ENCODE measurements around the gene E2F4. TPM values are rescaled to one million over a fixed set of nuclear protein-coding genes. Genes with fewer than 3 reads are reported as not detected.

The E2F4 gene
- total and polyA plus RNA-seq, 2 donors (not counting 1 experiment from before 2014, with no cell fraction given) = 106 to 188 TPM

DNA sequence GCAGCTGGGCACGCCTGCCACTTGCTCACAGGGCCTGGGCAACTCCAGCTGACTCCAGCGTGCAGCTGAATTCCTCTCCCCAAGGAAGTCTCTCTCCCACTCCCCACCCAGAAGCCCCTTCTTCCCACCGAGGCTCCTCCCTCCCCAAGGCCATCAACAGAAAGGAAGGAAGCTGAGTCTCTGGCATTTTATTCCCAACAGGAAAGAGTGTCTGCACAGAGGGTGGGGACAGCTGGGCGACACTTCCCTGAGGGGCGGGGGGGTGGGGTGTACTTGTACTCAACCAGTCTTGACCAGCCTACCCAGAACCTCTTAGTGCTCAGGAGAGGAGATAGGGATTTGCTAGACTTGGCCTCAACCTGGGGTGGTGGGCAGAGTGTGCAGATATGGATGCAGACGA, 1.9 kb upstream of the E2F4 start, which contains the start of gene EXOC3L1:
Gene EXOC3L1, minus strand, starts transcription at position 96 of the 400 bp plus-strand sequence. CDS start 460 bp downstream, outside the sequence.
- H3K4me1 Mint-ChIP-seq = peaks cover 32% of the 10 kb centered on the region
- Histone ChIP-seq H3K9me3 (ENCODE audit: control extremely low read depth in 1 of 3, control insufficient read depth in 2 of 3, insufficient read depth in 1 of 3, low read length in 2 of 3) (peaks cover 0 to 8% (median 0%) of the 10 kb centered on the region in 3 donors), H3K36me3 (replicated peaks in 1 of 2; ENCODE audit: control extremely low read depth in 1 of 2, control insufficient read depth in 1 of 2, extremely low read depth in 1 of 2, insufficient read depth in 2 of 2, low read length in 1 of 2) (peaks cover 0 to 14% of the 10 kb centered on the region in 2 experiments), H2AFZ (ENCODE audit: insufficient read depth, low read depth, low read length, poor library complexity, severe bottlenecking) (no peak within 1 kb of the TSS), H3K27ac (ENCODE audit: low read length in 2 of 2) (no peak within 1 kb of the TSS), H4K20me1 (ENCODE audit: control insufficient read depth, insufficient read depth, low read length, poor library complexity, severe bottlenecking) (peaks cover 26% of the 10 kb centered on the region), H3K9ac (ENCODE audit: low read length) (no peak within 1 kb of the TSS), H3K27me3 (replicated peaks in 1 of 4; ENCODE audit: control extremely low read depth in 1 of 4, control insufficient read depth in 3 of 4, insufficient read depth in 4 of 4, low read length in 3 of 4) (peaks cover 0 to 28% (median 4%) of the 10 kb centered on the region in 4 experiments), H3K79me2 (ENCODE audit: control insufficient read depth, insufficient read depth, low read length) (peaks cover 37% of the 10 kb centered on the region), H3K4me1 (ENCODE audit: control insufficient read depth in 2 of 2, insufficient read depth in 2 of 2, low read length in 2 of 2) (peaks cover 30 to 36% of the 10 kb centered on the region in 2 donors), H3K4me2 (replicated peaks; ENCODE audit: low read depth, low read length, poor library complexity, severe bottlenecking) (no peak within 1 kb of the TSS), H3K4me3 (ENCODE audit: control extremely low read depth in 1 of 5, extremely low read depth in 1 of 5, insufficient read depth in 1 of 5, low read depth in 2 of 5, low read length in 4 of 5) (no peak within 1 kb of the TSS)
- DNase-seq (no peak), ATAC-seq (ENCODE audit: low read depth) (no peak)
- ChIA-PET CTCF (interaction anchor here (0.6 to 0.9 kb wide), 2 partner anchors 37 to 213 kb away, joined by 3 read pairs; no protein-coding TSS in a partner anchor), POLR2A (no interaction called here)
- H3K27ac Mint-ChIP-seq = no peak within 1 kb of the TSS
- intact Hi-C loops (cut with micrococcal nuclease) = no loop called here
- H3K9me3 Mint-ChIP-seq (ENCODE audit: insufficient read depth) = no peaks in the 10 kb centered on the region
- no peak within 1 kb of the TSS for H3K4me3 Mint-ChIP-seq
- peaks cover 11% of the 10 kb centered on the region for H3K27me3 Mint-ChIP-seq
- 71% methylated on average over 5 of the region's 6 CpGs for WGBS (ENCODE audit: insufficient coverage)
- TF ChIP-seq, protein P1, sequence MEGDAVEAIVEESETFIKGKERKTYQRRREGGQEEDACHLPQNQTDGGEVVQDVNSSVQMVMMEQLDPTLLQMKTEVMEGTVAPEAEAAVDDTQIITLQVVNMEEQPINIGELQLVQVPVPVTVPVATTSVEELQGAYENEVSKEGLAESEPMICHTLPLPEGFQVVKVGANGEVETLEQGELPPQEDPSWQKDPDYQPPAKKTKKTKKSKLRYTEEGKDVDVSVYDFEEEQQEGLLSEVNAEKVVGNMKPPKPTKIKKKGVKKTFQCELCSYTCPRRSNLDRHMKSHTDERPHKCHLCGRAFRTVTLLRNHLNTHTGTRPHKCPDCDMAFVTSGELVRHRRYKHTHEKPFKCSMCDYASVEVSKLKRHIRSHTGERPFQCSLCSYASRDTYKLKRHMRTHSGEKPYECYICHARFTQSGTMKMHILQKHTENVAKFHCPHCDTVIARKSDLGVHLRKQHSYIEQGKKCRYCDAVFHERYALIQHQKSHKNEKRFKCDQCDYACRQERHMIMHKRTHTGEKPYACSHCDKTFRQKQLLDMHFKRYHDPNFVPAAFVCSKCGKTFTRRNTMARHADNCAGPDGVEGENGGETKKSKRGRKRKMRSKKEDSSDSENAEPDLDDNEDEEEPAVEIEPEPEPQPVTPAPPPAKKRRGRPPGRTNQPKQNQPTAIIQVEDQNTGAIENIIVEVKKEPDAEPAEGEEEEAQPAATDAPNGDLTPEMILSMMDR (IDR thresholded peaks at IDR 0.05) = no peak

DNA sequence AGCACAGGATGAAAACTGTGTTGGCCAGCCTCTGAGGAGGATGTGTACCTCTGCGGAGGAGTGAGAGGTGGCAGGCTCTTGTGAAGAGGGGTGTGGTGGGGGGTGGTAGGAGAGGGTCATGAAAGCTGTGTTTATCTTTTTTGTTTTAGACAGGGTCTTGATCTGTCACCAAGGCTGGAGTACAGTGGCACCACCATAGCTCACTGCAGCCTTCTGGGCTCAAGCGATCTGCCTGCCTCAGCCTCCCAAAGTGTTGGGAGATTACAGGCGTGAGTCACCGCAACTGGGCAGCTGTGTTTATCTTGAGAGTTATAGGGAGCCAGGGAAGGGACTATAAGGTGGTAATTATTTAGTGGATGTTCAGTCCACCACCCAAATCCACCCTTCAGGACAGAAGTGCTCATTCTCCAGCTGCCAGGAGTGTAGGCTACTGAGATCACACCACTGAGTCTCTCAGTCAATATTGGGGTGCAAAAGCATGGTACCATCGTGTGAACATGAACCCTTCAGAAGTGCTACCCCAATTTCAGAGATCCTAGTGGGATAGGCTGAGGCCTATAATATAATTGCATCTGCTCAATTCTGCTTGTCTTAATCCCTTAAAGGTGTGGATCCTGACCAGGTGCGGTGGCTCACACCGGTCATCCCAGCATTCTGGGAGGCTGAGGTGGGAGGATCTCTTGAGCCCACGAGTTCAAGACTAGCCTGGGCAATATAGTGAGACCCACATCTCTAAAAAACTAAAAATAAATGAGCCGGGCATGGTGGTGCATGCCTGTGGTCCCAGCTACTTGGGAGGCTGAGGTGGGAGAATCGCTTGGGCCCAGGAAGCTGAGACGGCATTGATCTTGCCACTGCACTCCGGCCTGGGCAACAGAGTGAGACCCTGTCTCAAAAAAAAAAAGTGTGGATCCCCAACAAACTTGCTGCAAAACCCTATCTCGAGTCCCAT, 1.2 kb upstream of the E2F4 start:
- Histone ChIP-seq H2AFZ (ENCODE audit: insufficient read depth, low read depth, low read length, poor library complexity, severe bottlenecking) (peak overlapping the region; percentile 78), H3K4me1 (ENCODE audit: control insufficient read depth in 2 of 2, insufficient read depth in 2 of 2, low read length in 2 of 2) (peaks cover 24 to 29% of the 10 kb centered on the region in 2 donors), H4K20me1 (ENCODE audit: control insufficient read depth, insufficient read depth, low read length, poor library complexity, severe bottlenecking) (peaks cover 26% of the 10 kb centered on the region), H3K79me2 (ENCODE audit: control insufficient read depth, insufficient read depth, low read length) (peaks cover 37% of the 10 kb centered on the region), H3K27me3 (replicated peaks in 1 of 4; ENCODE audit: control extremely low read depth in 1 of 4, control insufficient read depth in 3 of 4, insufficient read depth in 4 of 4, low read length in 3 of 4) (peaks cover 0 to 28% (median 4%) of the 10 kb centered on the region in 4 experiments), H3K36me3 (replicated peaks in 1 of 2; ENCODE audit: control extremely low read depth in 1 of 2, control insufficient read depth in 1 of 2, extremely low read depth in 1 of 2, insufficient read depth in 2 of 2, low read length in 1 of 2) (peaks cover 0 to 21% of the 10 kb centered on the region in 2 experiments), H3K9ac (ENCODE audit: low read length) (no peak overlapping the region), H3K4me2 (replicated peaks; ENCODE audit: low read depth, low read length, poor library complexity, severe bottlenecking) (no peak overlapping the region), H3K9me3 (ENCODE audit: control extremely low read depth in 1 of 3, control insufficient read depth in 2 of 3, insufficient read depth in 1 of 3, low read length in 2 of 3) (peaks cover 0 to 8% (median 0%) of the 10 kb centered on the region in 3 donors), H3K4me3 (ENCODE audit: control extremely low read depth in 1 of 5, extremely low read depth in 1 of 5, insufficient read depth in 1 of 5, low read depth in 2 of 5, low read length in 4 of 5) (no peak overlapping the region), H3K27ac (ENCODE audit: low read length in 2 of 2) (no peak overlapping the region)
- H3K27ac Mint-ChIP-seq = no peak overlapping the region
- CTCF ChIA-PET = interaction anchor here (0.6 kb wide), 1 partner anchor 36 kb away, joined by 3 read pairs; no protein-coding TSS in a partner anchor
- intact Hi-C loops (cut with micrococcal nuclease) = no loop called here
- H3K9me3 Mint-ChIP-seq (ENCODE audit: insufficient read depth) = no peaks in the 10 kb centered on the region
- H3K27me3 Mint-ChIP-seq = peaks cover 8% of the 10 kb centered on the region
- peaks cover 26% of the 10 kb centered on the region for H3K4me1 Mint-ChIP-seq
- DNase-seq (no peak), ATAC-seq (ENCODE audit: low read depth) (no peak)
- 95% methylated on average over 4 of the region's 13 CpGs for WGBS (ENCODE audit: insufficient coverage)
- TF ChIP-seq, protein P1 (IDR thresholded peaks at IDR 0.05) = no peak
- TF ChIP-seq EZH2 (IDR thresholded peaks at IDR 0.05; ENCODE audit: borderline replicate concordance, insufficient read depth, low read depth, low read length, poor library complexity, severe bottlenecking) = no peak
- POLR2A ChIA-PET = interaction anchor here (0.7 kb wide), 1 partner anchor 148 kb away, joined by 6 read pairs; no protein-coding TSS in a partner anchor
- peak overlapping the region; percentile 92 for H3K4me3 Mint-ChIP-seq
